Body of pancreas (tissue), 4 donors: ENCODE results near the gene SURF1. TPM values are rescaled to one million over a fixed set of nuclear protein-coding genes. Genes with fewer than 3 reads are reported as not detected.

Experiments used
- ATAC-seq: fragments of 150-250 bp; one replicate; pipeline ENCODE4 v1.9.1; 2016
- DNase-seq, 4 donors: peaks; one replicate each; pipeline ENCODE4 v3.0.0-alpha.2; 2019
- H3K27ac ChIP-seq, 4 donors: fragments of 200-600 bp; sonication (generic); 1 replicate in 3 of 4; 2 replicates in 1 of 4; pipeline versions ENCODE4 v1.5.1 to v1.6.1; 2016 to 2019; ENCODE audit warnings: mild to moderate bottlenecking in 1 of 4, mixed read lengths in 1 of 4, moderate library complexity in 1 of 4
- H3K27me3 ChIP-seq, 2 donors: fragments of 200-600 bp; sonication (generic); one replicate each; pipeline ENCODE4 v1.6.0; 2016; ENCODE audit warnings: mild to moderate bottlenecking in 1 of 2
- H3K36me3 ChIP-seq, 2 donors: fragments of 200-600 bp; sonication (generic); replicated peaks in 1 of 2; 2 replicates each; pipeline ENCODE4 v1.5.1; 2016; ENCODE audit warnings: low read depth in 2 of 2; ENCODE audit not compliant: insufficient read depth in 1 of 2
- H3K4me1 ChIP-seq: fragments of 200-600 bp; sonication (generic); one replicate; pipeline ENCODE4 v1.6.0; 2016
- H3K4me3 ChIP-seq, 2 donors: fragments of 200-600 bp; sonication (generic); 1 replicate in 1 of 2; 2 replicates in 1 of 2; pipeline ENCODE4 v1.5.1; 2016 to 2019
- H3K9me3 ChIP-seq, 3 donors: fragments of 200-600 bp; sonication (generic); 1 replicate in 2 of 3; 2 replicates in 1 of 3; pipeline ENCODE4 v1.5.1; 2016
- POLR2A ChIP-seq, 3 donors: fragments of 450-650 bp; IDR thresholded peaks; one replicate each; pipeline ENCODE4 v1.6.1; 2016; ENCODE audit warnings: antibody characterized with exemption in 3 of 3, mild to moderate bottlenecking in 2 of 3
- WGBS, 2 donors: methylation state at CpG; one replicate each; pipeline ENCODE4 v1.1.5; 2017; 5-methylcytosine and 5-hydroxymethylcytosine counted together
- intact Hi-C: fragments of 100-400 bp; cut with DNase I; formaldehyde crosslinking; loops from one replicate; pipeline ENCODE4 v1.15.1; 2023
- total RNA-seq, 2 donors: library from RNA; depleted of rRNA; stranded (reverse); fragments of >200 nt; gene quantifications; one replicate each; pipeline ENCODE4 v1.1.0, GENCODE V29; 2016
- TF ChIP-seq, protein P1 (sequence below), 7 experiments: fragments of 450-650 bp in 4 of 7; fragments of 200-600 bp in 3 of 7; sonication (generic) in 3 of 7; IDR thresholded peaks; one replicate each; pipeline ENCODE4 v1.5.1; 2016 to 2019; ENCODE audit warnings: antibody characterized with exemption in 7 of 7

The SURF1 gene
- total RNA-seq, 2 donors from 2014 or later: 31.0 to 43.1 TPM

DNA sequence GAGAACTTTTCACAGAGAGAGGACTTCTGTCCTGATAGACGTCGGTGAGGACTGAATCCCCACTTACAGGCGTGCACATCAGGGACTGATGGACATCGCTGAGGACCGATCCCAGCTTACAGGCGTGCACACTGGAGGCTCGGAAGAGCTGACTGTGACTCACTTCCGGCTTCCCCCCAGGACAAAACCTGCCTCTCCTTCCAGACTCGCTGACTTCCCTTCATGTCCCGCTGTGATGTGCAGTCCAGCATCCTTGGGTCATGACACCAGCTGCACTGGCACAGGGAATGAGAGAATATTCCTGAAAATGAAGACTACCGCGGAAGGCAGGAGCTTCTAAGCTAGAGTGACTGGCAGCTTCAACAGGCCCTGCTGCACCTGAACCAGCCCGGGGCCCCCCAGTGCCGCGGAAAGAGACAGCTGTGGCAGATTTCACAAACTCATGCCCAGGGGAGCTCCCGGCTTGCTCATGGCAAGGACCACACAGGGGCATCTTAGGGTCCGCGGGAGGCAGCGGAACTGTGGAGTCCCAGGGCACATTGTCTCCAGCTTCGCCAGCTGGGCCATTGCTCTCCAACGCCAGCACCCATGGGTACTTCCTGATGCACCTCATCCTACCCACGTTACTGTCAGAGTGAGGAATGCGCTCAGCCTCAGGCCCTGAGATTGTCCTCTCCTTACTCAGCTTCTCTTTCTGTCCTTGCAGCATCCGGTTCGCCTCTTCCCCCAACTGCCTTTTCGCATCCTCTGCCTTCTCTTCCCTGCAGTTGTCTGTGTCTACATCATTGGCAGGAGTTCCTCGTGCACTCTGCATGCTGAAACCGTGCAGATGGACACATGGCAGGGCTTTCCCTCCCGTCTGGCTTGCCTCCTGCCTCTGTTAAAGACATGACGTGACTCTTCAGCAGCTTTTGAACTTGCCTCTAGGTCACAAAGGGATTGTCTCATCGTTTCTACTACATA, 49.8 kb downstream of the SURF1 start:
- WGBS, 2 donors: 56 to 76% methylated on average over 15 to 31 of the region's 31 CpGs
- no peak for TF ChIP-seq POLR2A (IDR thresholded peaks at IDR 0.05)
- TF ChIP-seq, protein P1, sequence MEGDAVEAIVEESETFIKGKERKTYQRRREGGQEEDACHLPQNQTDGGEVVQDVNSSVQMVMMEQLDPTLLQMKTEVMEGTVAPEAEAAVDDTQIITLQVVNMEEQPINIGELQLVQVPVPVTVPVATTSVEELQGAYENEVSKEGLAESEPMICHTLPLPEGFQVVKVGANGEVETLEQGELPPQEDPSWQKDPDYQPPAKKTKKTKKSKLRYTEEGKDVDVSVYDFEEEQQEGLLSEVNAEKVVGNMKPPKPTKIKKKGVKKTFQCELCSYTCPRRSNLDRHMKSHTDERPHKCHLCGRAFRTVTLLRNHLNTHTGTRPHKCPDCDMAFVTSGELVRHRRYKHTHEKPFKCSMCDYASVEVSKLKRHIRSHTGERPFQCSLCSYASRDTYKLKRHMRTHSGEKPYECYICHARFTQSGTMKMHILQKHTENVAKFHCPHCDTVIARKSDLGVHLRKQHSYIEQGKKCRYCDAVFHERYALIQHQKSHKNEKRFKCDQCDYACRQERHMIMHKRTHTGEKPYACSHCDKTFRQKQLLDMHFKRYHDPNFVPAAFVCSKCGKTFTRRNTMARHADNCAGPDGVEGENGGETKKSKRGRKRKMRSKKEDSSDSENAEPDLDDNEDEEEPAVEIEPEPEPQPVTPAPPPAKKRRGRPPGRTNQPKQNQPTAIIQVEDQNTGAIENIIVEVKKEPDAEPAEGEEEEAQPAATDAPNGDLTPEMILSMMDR (IDR thresholded peaks at IDR 0.05): no peak

GRCh38 chr9:133305731-133306130, 50.6 kb downstream of the SURF1 start:
- DNase-seq: no peak
- Histone ChIP-seq H3K4me1 (no peaks in the 10 kb centered on the region), H3K27ac (no peak overlapping the region), H3K27me3 (no peaks in the 10 kb centered on the region), H3K4me3 (no peak overlapping the region), H3K36me3 (no peaks in the 10 kb centered on the region), H3K9me3 (no peaks in the 10 kb centered on the region)
- intact Hi-C loops: no loop called here
- TF ChIP-seq POLR2A (IDR thresholded peaks at IDR 0.05): no peak
- TF ChIP-seq, protein P1 (IDR thresholded peaks at IDR 0.05): no peak
- ATAC-seq: no peak
- WGBS, 2 donors: 67 to 78% methylated on average over 19 to 23 of the region's 23 CpGs

More for the DNA sequence above, 49.8 kb downstream of the SURF1 start:
- H3K9me3 ChIP-seq: no peaks in the 10 kb centered on the region
- H3K4me3 ChIP-seq: no peak overlapping the region
- ATAC-seq (peak; percentile 33), DNase-seq (no peak)
- H3K36me3 ChIP-seq: no peaks in the 10 kb centered on the region
- H3K27me3 ChIP-seq: no peaks in the 10 kb centered on the region
- intact Hi-C loops: no loop called here
- no peak overlapping the region for H3K27ac ChIP-seq
- no peaks in the 10 kb centered on the region for H3K4me1 ChIP-seq

GRCh38 chr9:133304477-133305377, 51.6 kb downstream of the SURF1 start:
- 77 to 85% methylated on average over 8 to 36 of the region's 38 CpGs for whole genome bisulfite sequencing, 2 donors
- no peak for DNase-seq
- intact Hi-C loops: no loop called here
- Histone ChIP-seq H3K4me1 (no peaks in the 10 kb centered on the region), H3K27ac (no peak overlapping the region), H3K27me3 (no peaks in the 10 kb centered on the region), H3K9me3 (no peaks in the 10 kb centered on the region), H3K36me3 (no peaks in the 10 kb centered on the region), H3K4me3 (no peak overlapping the region)
- TF ChIP-seq, protein P1 (IDR thresholded peaks at IDR 0.05): no peak
- TF ChIP-seq POLR2A (IDR thresholded peaks at IDR 0.05): no peak
- ATAC-seq: no peak

- no peaks in the 10 kb centered on the region for H3K36me3 ChIP-seq
- intact Hi-C loops: no loop called here
- no peaks in the 10 kb centered on the region for H3K9me3 ChIP-seq
- DNase-seq (no peak), ATAC-seq (no peak)
- WGBS, 2 donors: 77% methylated on average over 10 to 13 of the region's 13 CpGs
- H3K27me3 ChIP-seq: no peaks in the 10 kb centered on the region
- H3K27ac ChIP-seq: no peak overlapping the region
- TF ChIP-seq, protein P1 (IDR thresholded peaks at IDR 0.05): no peak
- H3K4me3 ChIP-seq: no peak overlapping the region
- no peaks in the 10 kb centered on the region for H3K4me1 ChIP-seq
These were observed 52.2 kb downstream of the SURF1 start for GRCh38 chr9:133304158-133304470.
